NCI-H146 treated with DMSO at 0.1 percent for 48 hours (cell line): ENCODE data around the gene DTNB.
"Not testable (repeated sequence)": the region's sequence is repeated elsewhere in the genome, so short reads cannot be mapped to it uniquely, and the experiment has no call there.

Experiments used
- DNase-seq: peaks from one replicate; lab custom pipeline; 2025; ENCODE audit not compliant: unreplicated experiment; lab: John Stamatoyannopoulos, UW

The DTNB gene

GRCh38 chr2:25633801-25634200, 39.6 kb downstream of the DTNB start:
- DNase-seq, result not testable (repeated sequence)

GRCh38 chr2:25632396-25632795, 41.0 kb downstream of the DTNB start:
- no peak for DNase-seq

GRCh38 chr2:25624635-25625034, 48.7 kb downstream of the DTNB start:
- DNase-seq, result no peak

GRCh38 chr2:25623361-25623760, 50.0 kb downstream of the DTNB start:
- DNase-seq, result no peak

GRCh38 chr2:25620711-25621110, 52.7 kb downstream of the DTNB start:
- DNase-seq, result no peak

- peak; percentile 67 for DNase-seq
Observed at GRCh38 chr2:25620077-25620476, 53.3 kb downstream of the DTNB start.

- peak; percentile 87 for DNase-seq
Observed at GRCh38 chr2:25619185-25619584, 54.2 kb downstream of the DTNB start.

GRCh38 chr2:25618676-25619075, 54.7 kb downstream of the DTNB start:
- DNase-seq, result peak; percentile 99

GRCh38 chr2:25617948-25618646, 55.3 kb downstream of the DTNB start:
- DNase-seq, result no peak

GRCh38 chr2:25615920-25616319, 57.5 kb downstream of the DTNB start:
- no peak for DNase-seq

GRCh38 chr2:25615386-25615785, 58.0 kb downstream of the DTNB start:
- peak; percentile 66 for DNase-seq

GRCh38 chr2:25614711-25615110, 58.7 kb downstream of the DTNB start:
- peak; percentile 45 for DNase-seq

GRCh38 chr2:25608718-25609117, 64.7 kb downstream of the DTNB start:
- no peak for DNase-seq

- DNase-seq, result peak; percentile 54
Observed at GRCh38 chr2:25606892-25607291, 66.5 kb downstream of the DTNB start.

GRCh38 chr2:25602333-25602723, 71.0 kb downstream of the DTNB start:
- DNase-seq, result no peak

- DNase-seq, result not testable (repeated sequence)
Observed at GRCh38 chr2:25601711-25602332, 71.6 kb downstream of the DTNB start.

- no peak for DNase-seq
Observed at GRCh38 chr2:25598911-25599310, 74.5 kb downstream of the DTNB start.

- no peak for DNase-seq
Observed at GRCh38 chr2:25598332-25598731, 75.0 kb downstream of the DTNB start.

- DNase-seq, result no peak
Observed at GRCh38 chr2:25597881-25598280, 75.5 kb downstream of the DTNB start.

- no peak for DNase-seq
Observed at GRCh38 chr2:25596516-25597244, 76.7 kb downstream of the DTNB start.

GRCh38 chr2:25595393-25595792, 78.0 kb downstream of the DTNB start:
- DNase-seq, result no peak

- no peak for DNase-seq
Observed at GRCh38 chr2:25594991-25595390, 78.4 kb downstream of the DTNB start.
